ENCODE data around the gene PRSS22.
A peak's percentile ranks its signal among the peaks of the same experiment; 100 is the strongest.

Gene PRSS22

GRCh38 chr16:2879854-2880508 is 22.0 kb upstream of the PRSS22 start:
- no peak for DNase-seq (ENCODE audit: low read depth)
- no peak overlapping the region for H3K4me3 ChIP-seq (ENCODE audit: low read depth, low read length)
- no peak for TF ChIP-seq CTCF (IDR thresholded peaks at IDR 0.05; ENCODE audit: control insufficient read depth, extremely low read depth, insufficient read depth)

GRCh38 chr16:2874912-2875362 is 17.0 kb upstream of the PRSS22 start:
- no peak overlapping the region; the same call in 1 of the 2 replicates for H3K4me3 ChIP-seq (ENCODE audit: low read depth, low read length)
- peak; percentile 46 for DNase-seq (ENCODE audit: low read depth)
- TF ChIP-seq CTCF (IDR thresholded peaks at IDR 0.05; ENCODE audit: control insufficient read depth, extremely low read depth, insufficient read depth) = peak; percentile 95

- peak overlapping the region; percentile 30; the same call in 1 of the 2 replicates for H3K4me3 ChIP-seq (ENCODE audit: low read depth, low read length)
- TF ChIP-seq CTCF (IDR thresholded peaks at IDR 0.05; ENCODE audit: control insufficient read depth, extremely low read depth, insufficient read depth) = no peak
- no peak for DNase-seq (ENCODE audit: low read depth)
These were observed 16.3 kb upstream of the PRSS22 start for GRCh38 chr16:2874032-2874911.

GRCh38 chr16:2871926-2872325 is 14.0 kb upstream of the PRSS22 start:
- no peak for TF ChIP-seq CTCF (IDR thresholded peaks at IDR 0.05; ENCODE audit: control insufficient read depth, extremely low read depth, insufficient read depth)

GRCh38 chr16:2867987-2868789 is 10.2 kb upstream of the PRSS22 start:
- TF ChIP-seq CTCF (IDR thresholded peaks at IDR 0.05; ENCODE audit: control insufficient read depth, extremely low read depth, insufficient read depth) = peak; percentile 88
- H3K4me3 ChIP-seq (ENCODE audit: low read depth, low read length) = peak overlapping the region; percentile 65
- DNase-seq (ENCODE audit: low read depth) = peak; percentile 70

More at GRCh38 chr16:2871926-2872325, 14.0 kb upstream of the PRSS22 start:
- H3K4me3 ChIP-seq (ENCODE audit: low read depth, low read length) = no peak overlapping the region
- no peak for DNase-seq (ENCODE audit: low read depth)

- DNase-seq (ENCODE audit: low read depth) = no peak
- H3K4me3 ChIP-seq (ENCODE audit: low read depth, low read length) = peak overlapping the region; percentile 65
- TF ChIP-seq CTCF (IDR thresholded peaks at IDR 0.05; ENCODE audit: control insufficient read depth, extremely low read depth, insufficient read depth) = no peak
These were observed 9.7 kb upstream of the PRSS22 start for GRCh38 chr16:2867661-2867986.
